Measurements from ENCODE around the gene CRTC1.
"Not testable (repeated sequence)": the region's sequence is repeated elsewhere in the genome, so short reads cannot be mapped to it uniquely, and the experiment has no call there.

Gene CRTC1

GRCh38 chr19:18669883-18670282 is 13.6 kb upstream of the CRTC1 start:
- DNase-seq, result no peak

- no peak for DNase-seq
These were observed 13.2 kb upstream of the CRTC1 start for GRCh38 chr19:18670312-18670711.

- DNase-seq, result no peak
These were observed 12.0 kb upstream of the CRTC1 start for GRCh38 chr19:18671303-18672043.

- DNase-seq, result no peak
These were observed 11.4 kb upstream of the CRTC1 start for GRCh38 chr19:18672044-18672451.

- no peak for DNase-seq
These were observed 10.7 kb upstream of the CRTC1 start for GRCh38 chr19:18672606-18673337.

- DNase-seq, result no peak
These were observed 8.9 kb upstream of the CRTC1 start for GRCh38 chr19:18674616-18675015.

- peak in 1 of 2 donors; percentile 23 for DNase-seq
These were observed 7.7 kb upstream of the CRTC1 start for GRCh38 chr19:18675779-18676178.

GRCh38 chr19:18676692-18677091 is 6.8 kb upstream of the CRTC1 start:
- DNase-seq, result no peak

- no peak for DNase-seq
These were observed 6.3 kb upstream of the CRTC1 start for GRCh38 chr19:18677156-18677555.

GRCh38 chr19:18680148-18680547 is 3.3 kb upstream of the CRTC1 start:
- not testable (repeated sequence) for DNase-seq

- DNase-seq, result no peak
These were observed 722 bp upstream of the CRTC1 start for GRCh38 chr19:18682807-18683108.

GRCh38 chr19:18683958-18684641 is 620 bp downstream of the CRTC1 start:
- no peak for DNase-seq

- no peak for DNase-seq
These were observed 1.1 kb downstream of the CRTC1 start for GRCh38 chr19:18684642-18684993.

- DNase-seq, result peak in 1 of 2 donors; percentile 26
These were observed 2.2 kb downstream of the CRTC1 start for GRCh38 chr19:18685597-18686190.

- DNase-seq, result no peak
These were observed 4.4 kb downstream of the CRTC1 start for GRCh38 chr19:18687740-18688465.

- no peak for DNase-seq
These were observed 12.5 kb downstream of the CRTC1 start for GRCh38 chr19:18696023-18696422.

- DNase-seq, result no peak
These were observed 14.2 kb downstream of the CRTC1 start for GRCh38 chr19:18697680-18698079.

GRCh38 chr19:18698321-18699167 is 15.1 kb downstream of the CRTC1 start:
- no peak for DNase-seq

- DNase-seq, result no peak
These were observed 16.0 kb downstream of the CRTC1 start for GRCh38 chr19:18699403-18700054.

- peak; percentile 25 to 35 for DNase-seq
These were observed 17.2 kb downstream of the CRTC1 start for GRCh38 chr19:18700501-18701249.

- no peak for DNase-seq
These were observed 17.7 kb downstream of the CRTC1 start for GRCh38 chr19:18701250-18701608.
